Lower lobe of right lung (tissue), 2 donors: ENCODE results near the gene IER3. TPM values are rescaled to one million over a fixed set of nuclear protein-coding genes. Genes with fewer than 3 reads are reported as not detected.

Experiments used
- ATAC-seq, 2 donors: fragments of 200-7000 bp; cut with Tn5 transposase; one replicate each; pipeline ENCODE4 v1.9.1; 2020 to 2022; ENCODE audit warnings: mild to moderate bottlenecking in 2 of 2, moderate library complexity in 2 of 2
- DNase-seq: peaks from one replicate; pipeline ENCODE4 v3.0.0-alpha.2; 2020
- H3K27ac ChIP-seq: fragments of 200-600 bp; one replicate; pipeline ENCODE4 v1.8.0; 2022
- H3K27me3 ChIP-seq: fragments of 200-600 bp; one replicate; pipeline ENCODE4 v1.8.0; 2022; ENCODE audit warnings: low read depth
- H3K36me3 ChIP-seq: fragments of 200-600 bp; one replicate; pipeline ENCODE4 v1.8.0; 2022; ENCODE audit warnings: mild to moderate bottlenecking
- H3K4me1 ChIP-seq: fragments of 200-600 bp; one replicate; pipeline ENCODE4 v1.8.0; 2022
- H3K4me3 ChIP-seq: fragments of 200-600 bp; one replicate; pipeline ENCODE4 v1.8.0; 2022; ENCODE audit warnings: mild to moderate bottlenecking
- H3K9me3 ChIP-seq: fragments of 200-600 bp; one replicate; pipeline ENCODE4 v1.8.0; 2022
- intact Hi-C: fragments of 100-400 bp; cut with DNase I; formaldehyde crosslinking; loops from one replicate; pipeline ENCODE4 v1.11.0; 2022
- total RNA-seq: library from RNA; stranded (reverse); fragmentation: NEBNext Ultra II Directional; extraction: Animal tissue kit (Norgen Biotek cat#: 25700); gene quantifications from one replicate; pipeline ENCODE4 v1.2.1, GENCODE V29; 2021
- TF ChIP-seq, protein P1 (sequence below): fragments of 200-600 bp; IDR thresholded peaks from one replicate; pipeline ENCODE4 v1.8.0; 2022; ENCODE audit warnings: antibody characterized with exemption, mild to moderate bottlenecking
- donor health status: DM: no; HTN: yes; CAD: no; lungs with severe emphysema.

IER3 gene
- total RNA-seq, 1 donor from 2014 or later = 18.0 TPM

DNA sequence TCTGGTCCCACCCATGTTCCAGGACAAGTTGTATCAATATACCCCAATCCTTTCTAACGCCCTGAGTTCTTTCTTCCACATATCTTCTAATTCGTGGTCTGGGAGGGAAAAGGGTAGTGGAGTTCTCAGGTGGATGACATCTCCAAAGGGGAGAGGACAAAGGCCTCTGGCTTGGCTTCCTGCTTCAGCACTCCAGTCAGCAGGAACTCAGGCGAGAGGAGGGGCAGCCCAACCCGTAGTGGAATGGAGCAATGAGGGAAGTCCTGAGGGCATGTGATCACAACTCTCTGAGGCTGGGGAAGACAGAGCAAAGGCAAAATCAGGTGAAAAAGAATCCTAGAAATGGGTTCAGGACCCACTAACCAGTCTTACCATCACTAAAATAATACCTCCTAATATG lies 44.0 kb downstream of the IER3 start:
- H3K4me1 ChIP-seq = no peaks in the 10 kb centered on the region
- no peak overlapping the region for H3K4me3 ChIP-seq
- DNase-seq (no peak), ATAC-seq (peak; percentile 68 to 69)
- TF ChIP-seq, protein P1, sequence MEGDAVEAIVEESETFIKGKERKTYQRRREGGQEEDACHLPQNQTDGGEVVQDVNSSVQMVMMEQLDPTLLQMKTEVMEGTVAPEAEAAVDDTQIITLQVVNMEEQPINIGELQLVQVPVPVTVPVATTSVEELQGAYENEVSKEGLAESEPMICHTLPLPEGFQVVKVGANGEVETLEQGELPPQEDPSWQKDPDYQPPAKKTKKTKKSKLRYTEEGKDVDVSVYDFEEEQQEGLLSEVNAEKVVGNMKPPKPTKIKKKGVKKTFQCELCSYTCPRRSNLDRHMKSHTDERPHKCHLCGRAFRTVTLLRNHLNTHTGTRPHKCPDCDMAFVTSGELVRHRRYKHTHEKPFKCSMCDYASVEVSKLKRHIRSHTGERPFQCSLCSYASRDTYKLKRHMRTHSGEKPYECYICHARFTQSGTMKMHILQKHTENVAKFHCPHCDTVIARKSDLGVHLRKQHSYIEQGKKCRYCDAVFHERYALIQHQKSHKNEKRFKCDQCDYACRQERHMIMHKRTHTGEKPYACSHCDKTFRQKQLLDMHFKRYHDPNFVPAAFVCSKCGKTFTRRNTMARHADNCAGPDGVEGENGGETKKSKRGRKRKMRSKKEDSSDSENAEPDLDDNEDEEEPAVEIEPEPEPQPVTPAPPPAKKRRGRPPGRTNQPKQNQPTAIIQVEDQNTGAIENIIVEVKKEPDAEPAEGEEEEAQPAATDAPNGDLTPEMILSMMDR = no peak
- no peaks in the 10 kb centered on the region for H3K9me3 ChIP-seq
- no peaks in the 10 kb centered on the region for H3K27me3 ChIP-seq
- no peak overlapping the region for H3K27ac ChIP-seq
- H3K36me3 ChIP-seq = peaks cover 30% of the 10 kb centered on the region
- intact Hi-C loops = no loop called here

- H3K4me3 ChIP-seq = no peak overlapping the region
- TF ChIP-seq, protein P1 = no peak
- H3K9me3 ChIP-seq = no peaks in the 10 kb centered on the region
- H3K4me1 ChIP-seq = peaks cover 3% of the 10 kb centered on the region
- peak; percentile 4 for DNase-seq
- no peaks in the 10 kb centered on the region for H3K27me3 ChIP-seq
- no peak overlapping the region for H3K27ac ChIP-seq
- intact Hi-C loops = no loop called here
- H3K36me3 ChIP-seq = peaks cover 7% of the 10 kb centered on the region
- ATAC-seq = no peak
Observed at GRCh38 chr6:30696432-30696831, 47.9 kb downstream of the IER3 start.

Other genes starting within 250 kb of the IER3 start
- gene GNL1, start 188.1 kb downstream of the IER3 start, total RNA-seq = 54.9 TPM
- 7.5 TPM for gene PRR3, start 187.3 kb downstream of the IER3 start, total RNA-seq
- 40.0 TPM for gene ABCF1, start 173.1 kb downstream of the IER3 start, total RNA-seq
- 68.8 TPM for gene PPP1R10, start 127.3 kb downstream of the IER3 start, total RNA-seq
- 55.0 TPM for gene MRPS18B, start 126.7 kb downstream of the IER3 start, total RNA-seq
- gene ATAT1, start 117.7 kb downstream of the IER3 start, total RNA-seq = 8.9 TPM
- 19.9 TPM for gene C6orf136, start 97.4 kb downstream of the IER3 start, total RNA-seq
- gene DHX16, start 71.5 kb downstream of the IER3 start, total RNA-seq = 28.4 TPM
- 78.5 TPM for gene PPP1R18, start 57.9 kb downstream of the IER3 start, total RNA-seq
- 10.0 TPM for gene NRM, start 53.6 kb downstream of the IER3 start, total RNA-seq
- 24.5 TPM for gene MDC1, start 27.3 kb downstream of the IER3 start, total RNA-seq
- gene TUBB, start 24.2 kb downstream of the IER3 start, total RNA-seq = 292 TPM
- 151 TPM for gene FLOT1, start 1.9 kb downstream of the IER3 start, total RNA-seq
- 80.9 TPM for gene DDR1, start 140.0 kb upstream of the IER3 start, total RNA-seq
- 37.1 TPM for gene GTF2H4, start 163.7 kb upstream of the IER3 start, total RNA-seq
- 33.0 TPM for gene VARS2, start 169.7 kb upstream of the IER3 start, total RNA-seq
- 351 TPM for gene SFTA2, start 187.6 kb upstream of the IER3 start, total RNA-seq
- 5.3 TPM for gene MUCL3, start 196.4 kb upstream of the IER3 start, total RNA-seq
- gene MUC21, start 239.2 kb upstream of the IER3 start, total RNA-seq = 3.8 TPM